Cardiac septum (tissue), 1 donor: ENCODE measurements around the gene SCAMP3. TPM values are rescaled to one million over a fixed set of nuclear protein-coding genes. Genes with fewer than 3 reads are reported as not detected.
A peak's percentile ranks its signal among the peaks of the same experiment; 100 is the strongest.
"Not testable (repeated sequence)": the region's sequence is repeated elsewhere in the genome, so short reads cannot be mapped to it uniquely, and the experiment has no call there.

Source experiments
- DNase-seq: peaks from one replicate; pipeline ENCODE4 v3.0.0-alpha.2; 2020; ENCODE audit warnings: low spot score
- intact Hi-C: fragments of 100-400 bp; cut with DNase I; formaldehyde crosslinking; loops from one replicate; pipeline ENCODE4 v1.14.0; 2022
- total RNA-seq: library from RNA; stranded (reverse); fragmentation: NEBNext Ultra II Directional; extraction: Animal tissue kit (Norgen Biotek cat#: 25700); gene quantifications from one replicate; pipeline ENCODE4 v1.2.1, GENCODE V29; 2021
- donor health status: DM: no; HTN: no; CAD: no.

The SCAMP3 gene
- total RNA-seq, 1 donor from 2014 or later, result 61.5 TPM

GRCh38 chr1:155241069-155241679 lies 21.0 kb downstream of the SCAMP3 start:
- intact Hi-C loops, result no loop called here
- peak; percentile 92 for DNase-seq

- intact Hi-C loops, result no loop called here
- no peak for DNase-seq
Observed at GRCh38 chr1:155236451-155236850, 25.7 kb downstream of the SCAMP3 start.

- DNase-seq, intact Hi-C loops: not testable (repeated sequence)
Observed at GRCh38 chr1:155235375-155235774, 26.8 kb downstream of the SCAMP3 start.

GRCh38 chr1:155233502-155233901 lies 28.7 kb downstream of the SCAMP3 start:
- DNase-seq, intact Hi-C loops: not testable (repeated sequence)

GRCh38 chr1:155232001-155232978 lies 29.9 kb downstream of the SCAMP3 start:
- DNase-seq, intact Hi-C loops: not testable (repeated sequence)

- intact Hi-C loops, DNase-seq: not testable (repeated sequence)
Observed at GRCh38 chr1:155231302-155231701, 30.9 kb downstream of the SCAMP3 start.

GRCh38 chr1:155228096-155228427 lies 34.1 kb downstream of the SCAMP3 start:
- intact Hi-C loops, result loop anchor here (5.0 kb wide), 1 partner anchor 51 kb away; no protein-coding TSS in a partner anchor
- DNase-seq, result no peak

GRCh38 chr1:155227261-155228095 lies 34.7 kb downstream of the SCAMP3 start:
- intact Hi-C loops, result loop anchor here (2.0 to 5.0 kb wide), 2 partner anchors 19 to 50 kb away; partner anchors contain the start of gene MTX1
- peak; percentile 98 for DNase-seq

- intact Hi-C loops, result loop anchor here (2.0 to 5.0 kb wide), 2 partner anchors 18 to 50 kb away; partner anchors contain the start of gene MTX1
Observed at GRCh38 chr1:155226910-155227260, 35.3 kb downstream of the SCAMP3 start.

GRCh38 chr1:155226188-155226909 lies 35.8 kb downstream of the SCAMP3 start:
- DNase-seq, result peak; percentile 91
- intact Hi-C loops, result loop anchor here (2.0 to 5.0 kb wide), 2 partner anchors 18 to 49 kb away; partner anchors contain the start of gene MTX1

More at GRCh38 chr1:155226910-155227260, 35.3 kb downstream of the SCAMP3 start:
- DNase-seq, result no peak

- DNase-seq, result not testable (repeated sequence)
- intact Hi-C loops, result loop anchor here (5.0 kb wide), 1 partner anchor 48 kb away; no protein-coding TSS in a partner anchor
Observed at GRCh38 chr1:155225404-155225759, 36.8 kb downstream of the SCAMP3 start.

GRCh38 chr1:155223047-155223446 lies 39.1 kb downstream of the SCAMP3 start:
- intact Hi-C loops, result no loop called here
- DNase-seq, result no peak

- DNase-seq, result not testable (repeated sequence)
Observed at GRCh38 chr1:155220211-155220965, 41.8 kb downstream of the SCAMP3 start.

GRCh38 chr1:155219592-155220031 lies 42.5 kb downstream of the SCAMP3 start:
- intact Hi-C loops, result no loop called here
- no peak for DNase-seq

More at GRCh38 chr1:155220211-155220965, 41.8 kb downstream of the SCAMP3 start:
- intact Hi-C loops, result not testable (repeated sequence)

- no peak for DNase-seq
- intact Hi-C loops, result no loop called here
Observed at GRCh38 chr1:155218854-155219591, 43.1 kb downstream of the SCAMP3 start.

- intact Hi-C loops, result not testable (repeated sequence)
Observed at GRCh38 chr1:155214702-155215101, 47.5 kb downstream of the SCAMP3 start.

GRCh38 chr1:155212051-155212440 lies 50.1 kb downstream of the SCAMP3 start:
- intact Hi-C loops, DNase-seq: not testable (repeated sequence)

More at GRCh38 chr1:155214702-155215101, 47.5 kb downstream of the SCAMP3 start:
- DNase-seq, result not testable (repeated sequence)
